Ovary (tissue), 3 donors: ENCODE measurements around the gene OR51G2.

Source experiments
- CTCF ChIP-seq, 3 donors: fragments of 450-650 bp in 2 of 3; fragments of 200-600 bp in 1 of 3; IDR thresholded peaks; one replicate each; pipeline versions ENCODE4 v1.5.1 to v1.8.0; 2016 to 2022; ENCODE audit warnings: antibody characterized with exemption in 3 of 3, mild to moderate bottlenecking in 1 of 3
- EP300 ChIP-seq: sonication (generic); formaldehyde crosslinking; IDR thresholded peaks from one replicate; pipeline ENCODE4 v1.6.1; 2017; ENCODE audit warnings: antibody characterized with exemption
- POLR2A ChIP-seq: fragments of 450-650 bp; IDR thresholded peaks from one replicate; pipeline ENCODE4 v1.6.1; 2017; ENCODE audit warnings: antibody characterized with exemption, mild to moderate bottlenecking, moderate library complexity
- donor health status: DM: no; HTN: no; CAD: no.

- TF ChIP-seq CTCF (IDR thresholded peaks at IDR 0.05) = no peak
- TF ChIP-seq EP300 = no peak
- TF ChIP-seq POLR2A = no peak
Measured at GRCh38 chr11:4960877-4961276, 41.7 kb upstream of the OR51G2 start.
